ENCODE results near the gene CAMK4.

The CAMK4 gene

DNA sequence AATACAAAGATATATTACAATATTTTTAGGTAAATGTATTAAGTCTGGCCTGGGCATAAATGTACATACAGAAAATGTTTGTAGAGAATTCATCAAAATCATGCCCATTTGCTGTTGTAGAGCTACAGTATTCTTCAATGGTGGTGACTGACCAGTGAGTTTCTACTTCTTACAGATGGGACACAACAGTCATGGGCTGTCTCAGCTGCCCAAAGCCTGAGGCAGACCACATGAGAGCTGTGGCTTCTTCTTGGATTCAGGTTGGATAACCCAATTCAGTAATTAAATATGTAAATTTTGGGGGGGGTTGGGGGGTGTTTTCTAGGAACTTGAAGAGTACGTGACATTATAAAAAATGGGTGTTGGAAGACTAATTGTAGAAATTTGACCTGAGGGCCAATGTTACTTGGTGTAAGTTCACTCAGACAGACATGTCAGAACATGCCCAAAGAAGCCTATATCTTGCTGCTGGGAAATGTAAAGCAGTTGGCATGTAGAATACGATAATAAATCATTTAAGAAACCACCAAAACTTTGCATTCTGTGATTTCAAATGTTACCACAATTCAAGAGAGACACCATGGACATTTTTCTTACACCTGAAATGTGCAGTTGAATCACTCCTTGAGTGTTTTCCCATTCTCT lies 270.3 kb downstream of the CAMK4 start:
- DNase-seq (ENCODE audit: low read depth): no peak

DNA sequence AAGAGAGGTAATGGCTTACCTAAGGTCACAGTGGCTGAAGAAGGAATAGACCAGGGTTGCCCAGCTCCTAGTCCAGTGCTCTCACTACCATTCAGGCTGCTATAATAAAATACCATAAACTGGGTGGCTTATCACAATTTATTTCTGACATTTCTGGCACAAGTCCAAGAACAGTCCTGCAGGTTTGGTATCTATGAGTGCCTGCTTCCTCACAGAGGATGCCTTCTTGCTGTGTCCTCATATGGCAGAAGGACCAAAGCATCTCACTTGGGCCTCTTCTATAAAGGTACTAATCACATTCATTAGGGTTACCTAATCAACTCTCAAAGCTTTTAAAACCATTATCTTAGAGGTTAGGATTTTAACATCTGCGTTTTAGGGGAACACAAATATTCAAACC lies 271.0 kb downstream of the CAMK4 start:
- DNase-seq (ENCODE audit: low read depth): no peak

DNA sequence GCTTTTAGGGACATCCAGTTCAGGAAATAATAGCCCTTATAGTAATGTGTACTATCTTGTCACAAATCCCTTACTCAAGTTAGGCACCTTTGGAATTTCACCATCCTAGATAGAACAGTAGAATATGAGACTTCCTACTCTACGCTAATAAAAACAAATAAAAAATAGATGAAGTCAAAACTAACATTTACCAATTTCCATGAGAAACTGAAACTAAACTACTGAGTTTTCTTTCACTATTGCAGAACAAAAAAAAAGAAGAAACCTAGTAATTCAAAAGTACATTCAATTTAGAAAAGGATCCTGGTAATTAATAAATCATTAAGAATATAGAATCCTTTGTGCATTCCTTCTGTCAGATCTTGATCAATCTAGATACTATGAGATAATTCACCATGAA lies 274.2 kb downstream of the CAMK4 start:
- no peak for DNase-seq (ENCODE audit: low read depth)

DNA sequence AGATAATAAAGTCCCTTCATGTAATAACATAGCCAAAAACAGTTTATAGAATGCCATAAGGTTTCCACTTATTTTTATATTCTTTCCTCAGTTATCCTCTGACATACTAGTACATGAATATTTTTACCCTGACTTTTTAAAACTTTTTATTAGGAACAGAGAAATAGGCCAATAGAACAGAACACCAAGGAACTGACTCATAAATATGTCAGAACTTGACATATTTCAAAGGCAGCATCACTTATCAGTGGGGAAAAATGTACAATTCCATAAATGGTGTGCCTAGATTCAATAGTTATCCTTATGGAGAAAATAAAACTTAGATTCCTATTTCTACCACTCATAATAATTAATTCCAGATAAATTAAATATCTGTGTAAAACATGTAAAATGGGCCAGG lies 278.8 kb downstream of the CAMK4 start:
- no peak for DNase-seq (ENCODE audit: low read depth)

DNA sequence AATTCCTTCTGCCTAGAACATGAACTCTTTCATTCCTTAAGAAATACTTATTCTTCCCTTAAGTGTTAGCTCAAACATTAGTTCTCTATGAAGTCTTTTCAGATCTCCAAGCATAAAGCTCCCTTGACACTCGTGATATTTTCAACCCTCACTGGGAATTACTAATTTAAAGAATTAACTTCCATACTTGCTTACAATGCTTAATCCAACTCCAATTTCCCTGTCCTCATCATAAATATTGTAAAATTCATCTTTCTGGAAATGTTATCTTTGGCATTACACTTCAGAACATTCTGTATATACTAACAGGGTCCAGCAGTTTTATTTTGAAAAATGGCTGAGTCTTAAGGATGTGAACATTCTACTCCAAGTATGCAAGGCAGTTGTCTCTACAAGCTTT lies 280.9 kb downstream of the CAMK4 start:
- DNase-seq (ENCODE audit: low read depth): no peak

DNA sequence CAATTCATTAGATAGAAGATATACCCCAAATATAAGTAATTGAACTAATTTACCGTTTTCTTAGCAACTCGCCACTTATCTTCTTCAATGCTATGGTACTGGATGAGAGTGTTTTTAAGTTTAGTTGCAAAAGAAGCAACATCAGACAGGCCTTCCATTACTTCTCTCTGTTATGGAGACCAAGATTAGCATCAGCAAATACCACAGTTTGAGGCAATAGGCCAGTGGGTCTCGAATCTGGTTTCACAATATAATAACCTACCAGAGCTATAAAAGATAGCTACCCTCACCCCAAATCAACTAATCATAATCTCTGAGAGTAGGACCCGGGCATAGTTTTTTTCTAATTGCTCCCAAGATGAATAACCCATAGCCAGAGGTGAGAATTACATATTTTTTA lies 283.1 kb downstream of the CAMK4 start:
- DNase-seq (ENCODE audit: low read depth): no peak

DNA sequence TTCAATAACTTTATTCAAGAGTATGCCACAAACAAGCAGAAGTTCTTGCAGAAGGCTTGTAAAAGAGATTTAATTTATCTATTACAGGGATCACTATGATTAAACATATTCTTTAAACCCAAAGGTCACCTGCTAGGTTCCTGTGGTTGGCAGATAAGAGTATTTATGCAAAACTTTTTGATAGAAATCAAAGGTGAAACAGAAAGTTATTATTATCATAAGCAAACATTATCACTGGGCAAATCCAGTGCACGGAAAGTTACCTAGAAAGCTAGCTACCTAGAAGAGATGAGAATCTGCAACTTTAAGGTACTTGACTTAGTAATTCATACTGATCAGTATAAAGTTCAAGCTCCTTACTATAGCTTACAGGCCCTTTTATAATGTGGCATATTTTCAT lies 284.9 kb downstream of the CAMK4 start:
- no peak for DNase-seq (ENCODE audit: low read depth)

DNA sequence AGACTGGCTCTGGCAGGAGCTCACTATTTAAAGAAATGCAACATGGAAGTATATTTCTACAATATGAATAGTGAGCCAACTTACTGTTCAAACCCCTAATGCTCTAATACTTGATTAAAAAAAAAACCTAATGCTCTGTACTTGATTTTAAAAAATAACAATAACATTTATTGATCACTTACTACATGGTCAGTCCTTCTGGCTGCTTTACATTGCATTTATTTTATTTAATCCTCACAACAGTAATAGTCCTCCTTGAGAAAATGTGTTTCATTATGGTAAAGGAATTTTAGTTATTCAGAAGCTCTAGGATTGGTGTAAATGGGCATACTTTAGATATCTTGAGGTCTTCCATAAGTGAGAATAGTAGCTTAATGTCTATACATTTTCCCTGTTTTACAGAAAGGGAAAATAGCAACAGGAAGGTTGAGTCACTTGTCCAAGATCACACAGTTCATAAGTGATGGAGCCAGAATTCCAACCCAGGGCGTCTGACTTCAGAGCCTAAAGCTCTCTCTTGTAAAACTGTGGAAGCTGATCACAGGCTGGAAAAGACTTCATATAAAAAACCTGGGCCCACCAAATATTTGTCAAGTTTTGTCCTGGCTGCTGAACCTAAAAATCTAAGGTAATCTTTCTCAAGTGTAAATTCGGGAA lies 287.1 kb downstream of the CAMK4 start:
- no peak for DNase-seq (ENCODE audit: low read depth)

DNA sequence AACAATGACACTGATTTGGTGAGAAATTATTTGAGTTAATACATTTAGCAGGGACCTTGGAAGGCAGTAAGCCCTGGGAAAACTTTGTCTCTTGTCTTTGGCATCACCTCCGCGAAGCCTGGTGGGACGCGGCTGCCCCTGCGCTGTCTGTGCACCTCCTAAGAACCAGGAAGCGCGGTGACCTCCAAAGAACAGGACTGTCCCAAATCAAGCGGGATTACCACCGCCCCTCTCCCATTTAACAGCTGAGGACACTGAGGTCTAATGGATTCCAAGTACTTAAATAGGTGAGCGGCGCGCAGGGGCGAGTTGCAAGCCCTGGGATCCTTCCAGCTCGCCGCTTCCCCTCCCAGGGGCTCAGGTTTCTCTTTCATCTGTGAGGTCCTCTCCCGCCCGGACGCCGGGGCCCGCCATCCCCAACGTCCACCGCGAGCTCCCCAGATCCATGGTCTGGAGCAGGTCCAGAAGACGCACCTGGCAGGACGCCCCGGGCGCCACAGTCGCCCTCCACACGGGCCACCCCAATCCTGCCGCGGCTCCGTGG lies 287.7 kb downstream of the CAMK4 start:
- no peak for DNase-seq (ENCODE audit: low read depth)

DNA sequence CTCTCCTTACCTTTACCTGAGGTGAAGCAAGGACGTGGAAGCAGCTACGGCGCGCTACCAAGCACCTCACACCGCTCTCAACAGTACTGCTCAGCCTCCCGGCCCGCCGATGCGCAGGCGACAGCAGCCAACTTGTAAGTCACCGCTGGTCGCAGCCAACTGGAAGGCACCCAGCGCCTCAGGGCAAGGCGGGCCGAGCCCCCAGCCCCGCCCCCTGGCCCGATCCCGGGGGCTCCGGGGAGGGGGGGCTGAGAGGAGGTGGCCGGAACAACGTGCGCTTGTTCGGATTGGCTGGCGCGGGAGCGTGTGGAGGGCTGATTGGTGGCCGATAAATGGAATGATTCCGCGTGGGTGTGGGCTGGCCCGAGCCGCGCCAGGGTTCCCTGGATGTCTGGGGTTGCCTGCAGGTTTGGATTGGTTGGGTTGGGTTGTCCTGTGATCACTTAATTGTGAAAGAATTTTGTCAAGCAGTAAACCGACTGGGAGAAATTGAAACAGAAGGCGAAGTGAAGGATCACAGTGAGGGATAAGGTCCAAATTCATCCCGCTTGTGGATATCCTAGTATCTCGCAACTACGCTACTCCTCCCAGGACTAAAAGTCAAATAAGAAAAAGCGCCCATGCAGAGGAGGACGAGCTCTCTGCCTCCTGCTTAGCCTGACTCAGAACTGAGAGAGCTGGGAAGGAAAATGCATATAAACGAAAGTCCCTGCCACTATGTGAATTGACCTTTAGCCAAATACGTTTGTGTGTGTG lies 288.4 kb downstream of the CAMK4 start, which contains the start of gene STARD4:
Gene STARD4 (minus strand): TSS at position 161 of the 756 bp plus-strand sequence. CDS start 5,102 bp downstream, outside the sequence.
- DNase-seq (ENCODE audit: low read depth): peak; percentile 88

DNA sequence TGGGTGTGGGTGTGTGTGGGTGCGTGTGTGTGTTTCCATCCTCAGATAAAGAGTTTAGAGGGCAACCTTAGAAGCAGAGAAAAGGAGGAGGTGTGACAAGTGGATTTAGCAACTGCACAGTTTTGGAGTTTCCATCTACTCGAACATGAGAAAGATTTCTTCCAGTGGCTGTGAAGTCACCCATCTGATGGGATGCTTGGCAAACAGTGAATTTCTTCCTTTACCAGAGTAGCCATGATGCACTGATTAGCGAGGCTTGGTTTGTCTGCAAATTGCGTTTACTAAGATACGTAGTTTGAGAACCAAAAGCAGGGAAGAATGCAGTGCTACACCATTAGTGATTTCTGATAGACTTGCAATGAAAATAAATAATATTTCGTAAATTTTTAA lies 288.9 kb downstream of the CAMK4 start:
- DNase-seq (ENCODE audit: low read depth): no peak

DNA sequence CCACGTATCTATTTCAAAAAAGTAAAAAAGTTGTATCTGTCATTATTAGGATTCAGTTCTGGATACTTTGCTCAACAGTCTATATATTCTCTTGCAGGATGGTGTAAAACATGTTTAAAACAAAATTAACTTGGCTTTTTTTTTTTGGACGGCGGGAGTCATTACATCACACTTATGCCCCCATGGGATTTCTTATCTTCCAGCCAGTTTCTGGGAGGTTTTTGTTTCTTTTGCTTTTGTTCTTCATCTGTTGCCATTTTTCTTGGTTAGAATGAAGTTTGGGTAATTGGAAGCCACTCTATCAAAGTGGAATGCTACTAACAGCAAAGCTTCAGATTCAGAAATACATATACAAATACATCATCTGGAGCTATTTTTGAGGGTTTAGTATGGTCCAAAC lies 289.9 kb downstream of the CAMK4 start:
- no peak for DNase-seq (ENCODE audit: low read depth)

DNA sequence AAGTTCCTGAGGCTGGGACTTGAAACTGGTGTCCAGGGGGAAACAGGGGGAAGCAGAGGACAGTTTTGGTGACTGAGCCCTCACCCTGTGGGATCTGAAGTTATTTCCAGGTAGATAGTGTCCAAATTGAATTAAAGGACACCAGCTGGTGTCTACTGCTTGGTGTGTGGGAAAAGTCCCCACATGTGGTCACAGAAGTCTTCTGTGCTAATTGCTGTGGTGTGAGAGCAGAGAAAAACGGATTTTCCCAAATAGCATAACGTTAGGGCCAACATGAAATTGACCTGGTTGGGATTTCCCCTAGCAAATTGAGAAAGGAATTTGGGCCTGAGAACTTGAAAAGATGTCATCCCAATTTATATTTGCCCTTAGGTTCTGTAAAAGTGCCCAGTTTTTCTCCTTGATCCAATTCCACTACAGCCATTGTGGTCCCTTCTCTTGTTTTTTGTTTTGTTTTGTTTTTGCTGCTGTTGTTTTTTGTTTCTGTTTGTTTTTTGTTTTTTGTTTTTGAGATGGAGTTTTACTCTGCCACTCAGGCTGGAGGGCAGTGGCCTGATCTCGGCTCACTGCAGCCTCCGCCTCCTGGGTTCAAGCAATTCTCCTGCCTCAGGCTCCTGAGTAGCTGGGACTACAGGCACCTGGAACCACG lies 293.8 kb downstream of the CAMK4 start:
- DNase-seq (ENCODE audit: low read depth): no peak

DNA sequence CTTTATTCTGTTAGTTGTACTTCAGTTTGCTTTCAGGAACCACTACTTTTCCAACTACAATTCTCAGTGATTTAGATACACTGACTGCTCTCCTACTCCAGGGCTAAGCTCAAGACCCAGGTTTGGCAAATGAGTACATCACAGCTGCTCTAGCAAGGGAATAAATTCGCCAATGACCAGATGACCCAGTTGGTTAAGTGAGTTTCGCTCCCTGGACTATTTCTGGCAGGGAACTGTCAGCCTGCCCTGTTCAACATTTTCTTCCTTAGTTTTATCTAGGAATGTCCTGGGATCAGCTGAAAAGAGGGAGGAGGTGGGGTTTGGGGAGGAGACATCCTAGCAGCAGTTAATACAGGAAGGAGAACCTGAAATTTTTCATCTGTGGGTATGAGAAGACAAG lies 294.6 kb downstream of the CAMK4 start:
- DNase-seq (ENCODE audit: low read depth): no peak

DNA sequence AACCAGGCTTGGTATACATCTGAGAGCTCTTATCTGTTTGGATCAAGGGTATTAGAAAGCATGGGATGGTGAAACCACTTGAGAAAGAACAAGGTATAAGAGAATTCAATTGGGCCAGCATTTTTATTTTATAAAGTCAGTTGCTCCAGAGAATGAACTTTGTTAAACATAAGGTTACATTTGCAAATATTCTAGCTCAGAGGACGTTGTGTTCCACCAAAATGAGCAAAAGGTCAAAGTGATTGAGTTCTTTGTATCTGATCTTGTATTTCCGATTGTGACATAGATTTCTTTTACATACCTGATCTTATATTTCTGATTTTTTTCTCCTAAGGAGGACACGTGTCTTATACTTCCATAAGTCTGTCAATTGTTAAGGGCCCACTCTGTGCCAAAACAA lies 296.7 kb downstream of the CAMK4 start:
- DNase-seq (ENCODE audit: low read depth): no peak

DNA sequence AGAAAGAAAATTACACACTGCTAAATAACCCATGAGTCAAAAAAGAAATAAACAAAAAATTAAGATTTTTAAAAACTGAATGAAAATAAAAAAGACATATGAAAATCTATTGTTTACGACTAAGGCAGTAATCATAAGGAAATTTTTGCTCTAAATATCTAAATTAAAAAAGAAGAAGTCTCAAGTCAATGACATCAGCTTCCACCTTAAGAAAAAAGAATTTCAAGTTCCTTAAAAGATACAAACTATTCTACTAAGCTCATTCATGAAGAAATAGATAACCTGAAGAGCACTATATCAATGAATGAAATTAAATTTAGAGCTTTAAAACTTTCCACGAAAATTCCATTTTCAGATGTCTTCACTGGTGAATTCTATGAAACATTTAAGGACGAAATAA lies 303.9 kb downstream of the CAMK4 start:
- no peak for DNase-seq (ENCODE audit: low read depth)

DNA sequence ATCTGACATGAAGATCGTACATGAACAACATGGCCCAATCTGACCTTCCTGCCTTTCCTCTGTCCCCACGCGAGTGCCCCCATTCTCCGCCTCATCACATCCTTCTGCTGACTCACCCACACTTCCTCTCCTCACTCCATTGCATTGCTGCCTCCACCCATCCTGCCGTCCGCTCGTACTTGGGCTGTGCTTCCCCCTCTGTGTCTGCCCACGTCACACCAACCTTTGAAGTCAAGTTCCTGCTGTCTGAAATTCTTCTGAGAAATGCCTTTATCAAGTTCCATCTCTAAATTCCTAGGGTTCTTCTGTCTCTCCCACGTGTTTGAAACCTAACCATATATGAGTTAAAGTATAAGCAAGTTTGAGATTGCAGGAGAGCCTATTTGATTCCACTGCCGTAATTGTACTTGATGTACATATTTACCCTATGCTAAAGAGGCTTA lies 306.1 kb downstream of the CAMK4 start:
- DNase-seq (ENCODE audit: low read depth): peak; percentile 56

DNA sequence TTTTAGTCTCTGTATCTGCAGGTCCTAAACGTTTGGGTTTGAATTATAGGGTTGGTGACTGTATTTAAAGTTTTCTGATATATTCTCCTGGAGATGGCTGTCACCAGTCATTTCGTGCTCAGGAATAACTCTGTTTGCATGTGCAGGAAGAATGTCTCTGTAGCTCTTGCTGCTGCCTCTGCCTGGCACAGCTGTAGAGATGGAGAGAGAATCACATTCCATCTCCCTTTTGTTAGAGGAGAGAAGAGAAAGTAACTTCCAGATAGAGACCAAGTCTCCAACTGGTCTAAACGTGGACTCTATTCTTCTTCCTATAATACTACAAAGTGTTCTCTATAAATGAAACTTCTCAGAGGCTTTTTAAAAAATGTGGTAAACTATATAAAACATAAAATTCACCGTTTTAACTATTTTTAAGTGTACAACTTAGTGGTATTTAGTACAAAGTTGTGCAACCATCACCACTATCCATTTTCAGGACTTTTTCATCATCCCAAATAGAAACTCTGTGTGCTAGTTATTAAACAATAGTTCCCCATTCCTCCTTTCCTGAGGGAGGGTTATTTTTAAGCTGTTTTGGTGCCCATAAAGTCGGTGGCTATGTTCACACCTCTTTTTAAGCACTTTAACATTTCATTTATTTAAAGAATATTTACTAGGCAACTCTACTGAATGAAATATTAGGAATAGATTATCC lies 308.9 kb downstream of the CAMK4 start:
- DNase-seq (ENCODE audit: low read depth): no peak

DNA sequence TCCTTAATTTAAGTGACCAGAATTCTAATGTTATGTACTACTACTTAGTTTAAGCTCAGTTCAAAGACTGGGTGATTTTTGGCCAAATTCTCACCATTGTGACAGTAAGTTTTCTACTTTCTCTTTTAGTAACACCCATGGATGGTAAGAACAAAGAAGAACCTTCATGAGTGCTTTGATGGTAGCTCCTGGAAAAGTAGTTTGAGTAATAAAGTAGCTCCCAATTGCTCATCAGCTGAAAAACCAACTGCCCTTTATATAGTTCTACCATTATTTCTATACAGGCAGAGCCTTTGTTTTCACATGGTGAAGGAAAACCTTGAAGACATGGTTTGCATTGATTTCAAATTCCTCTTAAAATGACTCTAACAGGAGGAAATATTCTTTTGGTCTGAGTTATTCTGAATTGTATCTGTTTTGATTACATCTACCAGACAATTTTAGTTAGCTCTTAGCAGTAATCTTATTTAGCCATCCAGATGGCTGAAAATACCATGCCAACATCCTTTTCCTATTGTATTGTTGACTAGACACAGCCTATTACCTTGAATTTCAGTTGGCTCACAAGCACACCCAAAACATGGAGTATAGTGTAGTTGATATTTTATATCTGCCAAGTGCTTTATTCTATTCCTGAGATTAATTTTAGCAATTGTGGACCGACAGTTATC lies 311.8 kb downstream of the CAMK4 start:
- no peak for DNase-seq (ENCODE audit: low read depth)

DNA sequence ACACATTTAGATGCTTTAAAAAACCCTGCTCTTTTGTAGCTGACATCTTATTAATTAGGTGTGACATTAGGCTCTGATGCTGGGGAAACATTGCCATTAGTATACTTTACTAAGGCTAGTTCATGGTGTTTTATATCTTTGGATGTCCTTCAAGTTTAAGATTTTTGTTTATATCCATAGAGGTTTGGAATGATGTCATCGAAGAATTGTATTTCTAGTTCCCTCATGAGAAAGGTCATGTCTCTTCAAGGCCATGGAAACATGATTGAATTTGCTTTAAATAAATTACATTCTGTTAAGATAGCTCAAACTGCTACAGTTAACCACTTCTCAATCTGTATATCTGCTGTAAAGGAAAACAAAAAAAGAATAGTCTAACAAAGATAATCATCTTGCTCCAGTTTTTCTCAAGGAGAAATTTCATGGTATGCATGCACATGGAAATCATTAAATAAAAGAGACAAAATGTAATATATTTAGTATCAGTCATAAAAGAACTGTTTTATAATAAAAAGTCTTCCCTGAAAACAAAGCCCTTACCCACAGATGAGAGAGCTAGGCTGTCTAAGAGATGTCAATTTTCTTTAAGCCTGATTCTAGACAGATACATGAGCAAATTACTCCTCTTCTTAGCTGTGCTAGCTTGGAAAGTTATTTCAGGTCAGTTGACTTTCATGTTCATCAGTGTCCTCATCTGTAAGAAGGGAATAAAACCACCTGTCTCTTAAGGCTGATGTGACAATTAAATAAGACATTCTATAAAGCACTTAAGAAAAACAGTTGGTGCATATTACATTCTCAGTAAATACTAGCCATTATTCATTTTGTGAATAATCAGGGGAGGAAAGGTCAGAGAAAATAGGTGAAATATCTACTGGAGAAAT lies 313.2 kb downstream of the CAMK4 start:
- DNase-seq (ENCODE audit: low read depth): no peak
